ENCODE measurements around the gene FEM1A.
"Not testable (repeated sequence)": the region's sequence is repeated elsewhere in the genome, so short reads cannot be mapped to it uniquely, and the experiment has no call there.

FEM1A gene

GRCh38 chr19:4780860-4781259 lies 10.7 kb upstream of the FEM1A start:
- no peak for TF ChIP-seq SP1 (IDR thresholded peaks at IDR 0.05)
- no peak for TF ChIP-seq LEF1 (IDR thresholded peaks at IDR 0.05; ENCODE audit: borderline replicate concordance)
- TF ChIP-seq BHLHE40 (IDR thresholded peaks at IDR 0.05; ENCODE audit: borderline replicate concordance) = no peak
- TF ChIP-seq, protein P1, sequence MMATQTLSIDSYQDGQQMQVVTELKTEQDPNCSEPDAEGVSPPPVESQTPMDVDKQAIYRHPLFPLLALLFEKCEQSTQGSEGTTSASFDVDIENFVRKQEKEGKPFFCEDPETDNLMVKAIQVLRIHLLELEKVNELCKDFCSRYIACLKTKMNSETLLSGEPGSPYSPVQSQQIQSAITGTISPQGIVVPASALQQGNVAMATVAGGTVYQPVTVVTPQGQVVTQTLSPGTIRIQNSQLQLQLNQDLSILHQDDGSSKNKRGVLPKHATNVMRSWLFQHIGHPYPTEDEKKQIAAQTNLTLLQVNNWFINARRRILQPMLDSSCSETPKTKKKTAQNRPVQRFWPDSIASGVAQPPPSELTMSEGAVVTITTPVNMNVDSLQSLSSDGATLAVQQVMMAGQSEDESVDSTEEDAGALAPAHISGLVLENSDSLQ (IDR thresholded peaks at IDR 0.05) = no peak
- TF ChIP-seq CTBP1 (IDR thresholded peaks at IDR 0.05; ENCODE audit: borderline replicate concordance) = no peak
- no peak for TF ChIP-seq HDGF (IDR thresholded peaks at IDR 0.05; ENCODE audit: borderline replicate concordance)
- TF ChIP-seq TARDBP (IDR thresholded peaks at IDR 0.05) = no peak
- no peak for TF ChIP-seq ARNT (IDR thresholded peaks at IDR 0.05)
- TF ChIP-seq FOXM1 (IDR thresholded peaks at IDR 0.05; ENCODE audit: borderline replicate concordance) = no peak
- no peak for TF ChIP-seq NFRKB (IDR thresholded peaks at IDR 0.05)
- TF ChIP-seq FOXA1 (IDR thresholded peaks at IDR 0.05) = no peak
- TF ChIP-seq SUZ12 (IDR thresholded peaks at IDR 0.05) = no peak
- no peak for TF ChIP-seq ZNF384 (IDR thresholded peaks at IDR 0.05)
- TF ChIP-seq L3MBTL2 (conservative IDR thresholded peaks at IDR 0.05) = no peak
- TF ChIP-seq ELF4 (IDR thresholded peaks at IDR 0.05) = no peak
- TF ChIP-seq FOXK2 (IDR thresholded peaks at IDR 0.05) = no peak
- ChIA-PET POLR2A (no interaction called here), CTCF (no interaction called here)
- no peak for DNase-seq (ENCODE audit: extremely low spot score)

GRCh38 chr19:4781801-4782200 lies 9.7 kb upstream of the FEM1A start:
- TF ChIP-seq ZNF384 (IDR thresholded peaks at IDR 0.05) = no peak
- TF ChIP-seq FOXK2 (IDR thresholded peaks at IDR 0.05) = no peak
- no peak for TF ChIP-seq BHLHE40 (IDR thresholded peaks at IDR 0.05; ENCODE audit: borderline replicate concordance)
- TF ChIP-seq L3MBTL2 (conservative IDR thresholded peaks at IDR 0.05) = no peak
- TF ChIP-seq ARNT (IDR thresholded peaks at IDR 0.05) = no peak
- no peak for TF ChIP-seq ELF4 (IDR thresholded peaks at IDR 0.05)
- no peak for TF ChIP-seq NFRKB (IDR thresholded peaks at IDR 0.05)
- TF ChIP-seq, protein P1 (IDR thresholded peaks at IDR 0.05) = no peak
- no peak for TF ChIP-seq TARDBP (IDR thresholded peaks at IDR 0.05)
- TF ChIP-seq CTBP1 (IDR thresholded peaks at IDR 0.05; ENCODE audit: borderline replicate concordance) = no peak
- no peak for TF ChIP-seq LEF1 (IDR thresholded peaks at IDR 0.05; ENCODE audit: borderline replicate concordance)
- TF ChIP-seq HDGF (IDR thresholded peaks at IDR 0.05; ENCODE audit: borderline replicate concordance) = no peak
- no peak for TF ChIP-seq SUZ12 (IDR thresholded peaks at IDR 0.05)
- no peak for TF ChIP-seq FOXM1 (IDR thresholded peaks at IDR 0.05; ENCODE audit: borderline replicate concordance)
- TF ChIP-seq FOXA1 (IDR thresholded peaks at IDR 0.05) = no peak
- no peak for TF ChIP-seq SP1 (IDR thresholded peaks at IDR 0.05)
- DNase-seq (ENCODE audit: extremely low spot score) = no peak
- ChIA-PET CTCF (no interaction called here), POLR2A (no interaction called here)

GRCh38 chr19:4786412-4787016 lies 5.0 kb upstream of the FEM1A start:
- POLR2A ChIA-PET; CTCF ChIA-PET; DNase-seq (ENCODE audit: extremely low spot score): not testable (repeated sequence)

GRCh38 chr19:4792019-4792865 lies 708 bp downstream of the FEM1A start:
- CTCF ChIA-PET = interaction anchor here (1.8 to 2.0 kb wide), 2 partner anchors 60 to 63 kb away, joined by 12 to 18 read pairs; no protein-coding TSS in a partner anchor
- not testable (repeated sequence) for DNase-seq (ENCODE audit: extremely low spot score)
- TF ChIP-seq L3MBTL2 (conservative IDR thresholded peaks at IDR 0.05) = peak; percentile 41
- POLR2A ChIA-PET = interaction anchor here (1.7 to 2.1 kb wide), 3 partner anchors 54 to 69 kb away, joined by 7 to 25 read pairs (median 12); partner anchors contain the start of gene DPP9

DNA sequence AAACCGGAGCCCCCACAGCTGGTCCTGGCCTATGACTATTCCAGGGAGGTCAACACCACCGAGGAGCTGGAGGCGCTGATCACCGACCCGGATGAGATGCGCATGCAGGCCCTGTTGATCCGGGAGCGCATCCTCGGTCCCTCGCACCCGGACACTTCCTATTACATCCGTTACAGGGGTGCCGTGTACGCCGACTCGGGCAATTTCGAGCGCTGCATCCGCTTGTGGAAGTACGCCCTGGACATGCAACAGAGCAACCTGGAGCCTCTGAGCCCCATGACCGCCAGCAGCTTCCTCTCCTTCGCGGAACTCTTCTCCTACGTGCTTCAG lies 1.3 kb downstream of the FEM1A start:
- POLR2A ChIA-PET; DNase-seq (ENCODE audit: extremely low spot score); CTCF ChIA-PET: not testable (repeated sequence)

DNA sequence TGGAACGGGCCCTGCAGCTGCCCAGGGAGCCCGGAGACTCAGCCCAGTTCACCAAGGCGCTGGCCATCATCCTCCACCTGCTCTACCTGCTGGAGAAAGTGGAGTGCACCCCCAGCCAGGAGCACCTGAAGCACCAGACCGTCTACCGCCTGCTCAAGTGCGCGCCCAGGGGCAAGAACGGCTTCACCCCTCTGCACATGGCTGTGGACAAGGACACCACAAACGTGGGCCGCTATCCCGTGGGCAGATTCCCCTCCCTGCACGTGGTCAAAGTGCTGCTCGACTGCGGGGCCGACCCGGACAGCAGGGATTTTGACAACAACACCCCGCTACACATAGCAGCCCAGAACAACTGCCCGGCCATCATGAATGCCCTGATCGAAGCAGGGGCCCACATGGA lies 1.7 kb downstream of the FEM1A start:
- CTCF ChIA-PET; POLR2A ChIA-PET; DNase-seq (ENCODE audit: extremely low spot score): not testable (repeated sequence)

GRCh38 chr19:4794971-4795370 lies 3.4 kb downstream of the FEM1A start:
- ChIA-PET POLR2A (no interaction called here), CTCF (interaction anchor here (0.6 to 1.0 kb wide), 2 partner anchors 10 to 289 kb away, joined by 6 to 7 read pairs; no protein-coding TSS in a partner anchor)
- TF ChIP-seq SUZ12 (IDR thresholded peaks at IDR 0.05) = no peak
- no peak for TF ChIP-seq TARDBP (IDR thresholded peaks at IDR 0.05)
- no peak for TF ChIP-seq L3MBTL2 (conservative IDR thresholded peaks at IDR 0.05)
- no peak for TF ChIP-seq LEF1 (IDR thresholded peaks at IDR 0.05; ENCODE audit: borderline replicate concordance)
- no peak for TF ChIP-seq FOXK2 (IDR thresholded peaks at IDR 0.05)
- no peak for TF ChIP-seq FOXM1 (IDR thresholded peaks at IDR 0.05; ENCODE audit: borderline replicate concordance)
- no peak for TF ChIP-seq FOXA1 (IDR thresholded peaks at IDR 0.05)
- no peak for TF ChIP-seq SP1 (IDR thresholded peaks at IDR 0.05)
- TF ChIP-seq ZNF384 (IDR thresholded peaks at IDR 0.05) = no peak
- TF ChIP-seq ELF4 (IDR thresholded peaks at IDR 0.05) = no peak
- no peak for TF ChIP-seq ARNT (IDR thresholded peaks at IDR 0.05)
- TF ChIP-seq HDGF (IDR thresholded peaks at IDR 0.05; ENCODE audit: borderline replicate concordance) = no peak
- TF ChIP-seq BHLHE40 (IDR thresholded peaks at IDR 0.05; ENCODE audit: borderline replicate concordance) = no peak
- DNase-seq (ENCODE audit: extremely low spot score) = no peak
